ENCODE measurements around the gene PEX5L. TPM values are rescaled to one million over a fixed set of nuclear protein-coding genes. Genes with fewer than 3 reads are reported as not detected.

PEX5L gene
- polyA plus RNA-seq, 1 donor from 2014 or later: 1.0 TPM

DNA sequence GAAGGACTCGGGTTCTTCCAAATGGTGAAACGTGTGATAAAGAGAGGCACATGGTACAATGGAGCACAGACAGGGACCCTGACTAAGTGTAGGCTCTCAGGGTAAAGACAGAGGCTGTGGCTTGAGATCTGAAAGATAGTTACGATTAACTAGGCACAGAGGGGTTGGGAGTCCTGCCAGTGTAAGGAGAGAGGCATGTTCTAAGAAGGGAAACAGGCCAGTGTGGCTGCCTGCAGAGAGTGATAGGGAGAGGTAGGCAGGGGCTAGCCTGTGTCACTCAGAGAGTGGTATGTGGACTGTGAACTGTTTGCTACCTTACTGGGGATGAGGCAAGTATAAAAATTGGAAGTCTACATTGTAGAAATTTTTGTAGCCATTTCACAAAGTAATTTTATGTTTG is 109.5 kb downstream of the PEX5L start:
- no peaks in the 10 kb centered on the region for H3K9me2 ChIP-seq (ENCODE audit: insufficient read depth, low read length)
- no peak for TF ChIP-seq RAD21 (conservative IDR thresholded peaks at IDR 0.05)
- no peak for TF ChIP-seq EP300 (conservative IDR thresholded peaks at IDR 0.05; ENCODE audit: poor library complexity, severe bottlenecking)
- TF ChIP-seq SMC3 (conservative IDR thresholded peaks at IDR 0.05; ENCODE audit: poor library complexity): no peak
- TF ChIP-seq, protein P1, sequence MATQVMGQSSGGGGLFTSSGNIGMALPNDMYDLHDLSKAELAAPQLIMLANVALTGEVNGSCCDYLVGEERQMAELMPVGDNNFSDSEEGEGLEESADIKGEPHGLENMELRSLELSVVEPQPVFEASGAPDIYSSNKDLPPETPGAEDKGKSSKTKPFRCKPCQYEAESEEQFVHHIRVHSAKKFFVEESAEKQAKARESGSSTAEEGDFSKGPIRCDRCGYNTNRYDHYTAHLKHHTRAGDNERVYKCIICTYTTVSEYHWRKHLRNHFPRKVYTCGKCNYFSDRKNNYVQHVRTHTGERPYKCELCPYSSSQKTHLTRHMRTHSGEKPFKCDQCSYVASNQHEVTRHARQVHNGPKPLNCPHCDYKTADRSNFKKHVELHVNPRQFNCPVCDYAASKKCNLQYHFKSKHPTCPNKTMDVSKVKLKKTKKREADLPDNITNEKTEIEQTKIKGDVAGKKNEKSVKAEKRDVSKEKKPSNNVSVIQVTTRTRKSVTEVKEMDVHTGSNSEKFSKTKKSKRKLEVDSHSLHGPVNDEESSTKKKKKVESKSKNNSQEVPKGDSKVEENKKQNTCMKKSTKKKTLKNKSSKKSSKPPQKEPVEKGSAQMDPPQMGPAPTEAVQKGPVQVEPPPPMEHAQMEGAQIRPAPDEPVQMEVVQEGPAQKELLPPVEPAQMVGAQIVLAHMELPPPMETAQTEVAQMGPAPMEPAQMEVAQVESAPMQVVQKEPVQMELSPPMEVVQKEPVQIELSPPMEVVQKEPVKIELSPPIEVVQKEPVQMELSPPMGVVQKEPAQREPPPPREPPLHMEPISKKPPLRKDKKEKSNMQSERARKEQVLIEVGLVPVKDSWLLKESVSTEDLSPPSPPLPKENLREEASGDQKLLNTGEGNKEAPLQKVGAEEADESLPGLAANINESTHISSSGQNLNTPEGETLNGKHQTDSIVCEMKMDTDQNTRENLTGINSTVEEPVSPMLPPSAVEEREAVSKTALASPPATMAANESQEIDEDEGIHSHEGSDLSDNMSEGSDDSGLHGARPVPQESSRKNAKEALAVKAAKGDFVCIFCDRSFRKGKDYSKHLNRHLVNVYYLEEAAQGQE (IDR thresholded peaks at IDR 0.05; ENCODE audit: borderline replicate concordance): no peak
- TF ChIP-seq, protein P2, sequence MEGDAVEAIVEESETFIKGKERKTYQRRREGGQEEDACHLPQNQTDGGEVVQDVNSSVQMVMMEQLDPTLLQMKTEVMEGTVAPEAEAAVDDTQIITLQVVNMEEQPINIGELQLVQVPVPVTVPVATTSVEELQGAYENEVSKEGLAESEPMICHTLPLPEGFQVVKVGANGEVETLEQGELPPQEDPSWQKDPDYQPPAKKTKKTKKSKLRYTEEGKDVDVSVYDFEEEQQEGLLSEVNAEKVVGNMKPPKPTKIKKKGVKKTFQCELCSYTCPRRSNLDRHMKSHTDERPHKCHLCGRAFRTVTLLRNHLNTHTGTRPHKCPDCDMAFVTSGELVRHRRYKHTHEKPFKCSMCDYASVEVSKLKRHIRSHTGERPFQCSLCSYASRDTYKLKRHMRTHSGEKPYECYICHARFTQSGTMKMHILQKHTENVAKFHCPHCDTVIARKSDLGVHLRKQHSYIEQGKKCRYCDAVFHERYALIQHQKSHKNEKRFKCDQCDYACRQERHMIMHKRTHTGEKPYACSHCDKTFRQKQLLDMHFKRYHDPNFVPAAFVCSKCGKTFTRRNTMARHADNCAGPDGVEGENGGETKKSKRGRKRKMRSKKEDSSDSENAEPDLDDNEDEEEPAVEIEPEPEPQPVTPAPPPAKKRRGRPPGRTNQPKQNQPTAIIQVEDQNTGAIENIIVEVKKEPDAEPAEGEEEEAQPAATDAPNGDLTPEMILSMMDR (IDR thresholded peaks at IDR 0.05; ENCODE audit: poor library complexity, severe bottlenecking): no peak
- TF ChIP-seq EZH2 (IDR thresholded peaks at IDR 0.05; ENCODE audit: borderline replicate concordance, insufficient read depth, low read length, poor library complexity, severe bottlenecking): no peak
- TF ChIP-seq TAF1 (IDR thresholded peaks at IDR 0.05; ENCODE audit: low read depth): no peak
- TF ChIP-seq POLR2AphosphoS5 (IDR thresholded peaks at IDR 0.05): no peak
- TF ChIP-seq MXI1 (conservative IDR thresholded peaks at IDR 0.05; ENCODE audit: poor library complexity, severe bottlenecking): no peak
- H2AFZ ChIP-seq (ENCODE audit: low read depth, low read length): no peak overlapping the region
- no peaks in the 10 kb centered on the region for H3F3A ChIP-seq (ENCODE audit: insufficient read depth, low read length, poor library complexity, severe bottlenecking)
- H3K4me3 ChIP-seq (ENCODE audit: low read length): no peak overlapping the region
- no peaks in the 10 kb centered on the region for H3K27me3 ChIP-seq (ENCODE audit: insufficient read depth, low read depth, low read length)
- H3K4me2 ChIP-seq (ENCODE audit: low read length): no peak overlapping the region
- H3K36me3 ChIP-seq (ENCODE audit: insufficient read depth, low read length): no peaks in the 10 kb centered on the region
- no peaks in the 10 kb centered on the region for H4K20me1 ChIP-seq (ENCODE audit: insufficient read depth)
- no peak overlapping the region for H3K27ac ChIP-seq (ENCODE audit: low read length)
- no peak overlapping the region for H3K9ac ChIP-seq (ENCODE audit: low read length)
- no peaks in the 10 kb centered on the region for H3K79me2 ChIP-seq (replicated peaks; ENCODE audit: insufficient read depth, low read length)
- H3K9me3 ChIP-seq (ENCODE audit: low read length): no peaks in the 10 kb centered on the region

DNA sequence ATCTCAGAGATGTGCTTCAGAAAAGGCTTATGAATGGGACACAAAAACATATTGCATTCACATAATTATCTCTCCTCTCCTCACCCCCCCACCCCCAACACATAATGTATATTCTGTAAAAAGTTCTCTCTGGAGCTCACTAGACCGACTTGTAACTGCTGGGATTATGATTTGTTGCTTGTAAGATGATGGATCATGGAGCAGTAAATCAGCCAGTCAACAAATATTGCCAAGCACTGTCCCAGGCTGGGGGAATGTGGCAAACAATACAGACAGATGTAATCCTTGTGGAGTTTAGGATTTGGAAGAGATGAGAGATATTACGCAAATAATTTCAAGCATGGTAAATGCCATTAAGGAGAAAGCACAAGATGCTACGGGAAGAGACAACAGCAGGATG is 114.8 kb downstream of the PEX5L start:
- Histone ChIP-seq H3K4me2 (ENCODE audit: low read length) (no peak overlapping the region), H3K9ac (ENCODE audit: low read length) (no peak overlapping the region)
- TF ChIP-seq EZH2 (IDR thresholded peaks at IDR 0.05; ENCODE audit: borderline replicate concordance, insufficient read depth, low read length, poor library complexity, severe bottlenecking): no peak
- TF ChIP-seq, protein P2 (IDR thresholded peaks at IDR 0.05; ENCODE audit: poor library complexity, severe bottlenecking): no peak
- TF ChIP-seq, protein P1 (IDR thresholded peaks at IDR 0.05; ENCODE audit: borderline replicate concordance): no peak
- TF ChIP-seq SMC3 (conservative IDR thresholded peaks at IDR 0.05; ENCODE audit: poor library complexity): no peak
- TF ChIP-seq EP300 (conservative IDR thresholded peaks at IDR 0.05; ENCODE audit: poor library complexity, severe bottlenecking): no peak
- TF ChIP-seq RAD21 (conservative IDR thresholded peaks at IDR 0.05): no peak
- no peak for TF ChIP-seq POLR2AphosphoS5 (IDR thresholded peaks at IDR 0.05)
- no peak for TF ChIP-seq MXI1 (conservative IDR thresholded peaks at IDR 0.05; ENCODE audit: poor library complexity, severe bottlenecking)
- no peak for TF ChIP-seq TAF1 (IDR thresholded peaks at IDR 0.05; ENCODE audit: low read depth)

More for the DNA sequence above, 114.8 kb downstream of the PEX5L start:
- Histone ChIP-seq H3K79me2 (replicated peaks; ENCODE audit: insufficient read depth, low read length) (no peaks in the 10 kb centered on the region), H4K20me1 (ENCODE audit: insufficient read depth) (no peaks in the 10 kb centered on the region), H3K27me3 (ENCODE audit: insufficient read depth, low read depth, low read length) (no peaks in the 10 kb centered on the region), H3F3A (ENCODE audit: insufficient read depth, low read length, poor library complexity, severe bottlenecking) (no peaks in the 10 kb centered on the region), H2AFZ (ENCODE audit: low read depth, low read length) (no peak overlapping the region), H3K27ac (ENCODE audit: low read length) (no peak overlapping the region), H3K9me3 (ENCODE audit: low read length) (no peaks in the 10 kb centered on the region), H3K9me2 (ENCODE audit: insufficient read depth, low read length) (no peaks in the 10 kb centered on the region), H3K36me3 (ENCODE audit: insufficient read depth, low read length) (no peaks in the 10 kb centered on the region), H3K4me3 (ENCODE audit: low read length) (no peak overlapping the region)
